HepG2 (cell line): ENCODE measurements around the gene NECTIN2. TPM values are rescaled to one million over a fixed set of nuclear protein-coding genes. Genes with fewer than 3 reads are reported as not detected.

Experiments used
- ATAC-seq: fragments of 200-7000 bp; cut with Tn5 transposase; 3 replicates; pipeline ENCODE4 v1.9.1; 2020; ENCODE audit warnings: mild to moderate bottlenecking, moderate library complexity
- BruUV-seq: library from RNA; stranded (reverse); fragments of 400-500 nt; replicated peaks from 2 replicates; lab custom pipeline; 2021; lab: Mats Ljungman, UMichigan
- CTCF ChIA-PET: fragments of 300-600 bp; formaldehyde crosslinking; extraction: SDS; loops from one replicate; lab custom pipeline; 2021; ENCODE audit warnings: low total read pairs, inconsistent platforms, low intra/inter-chr PET ratio; lab: Yijun Ruan, JAX
- POLR2A ChIA-PET: fragments of 350-600 bp; sonication (Branson Sonifier 250); formaldehyde crosslinking; loops from one replicate; lab custom pipeline; 2020; ENCODE audit warnings: antibody characterized with exemption, inconsistent platforms; lab: Yijun Ruan, JAX
- DNase-seq: peaks from one replicate; pipeline ENCODE4 v3.0.0-alpha.2; 2015; ENCODE audit warnings: low spot score
- FAIRE-seq: peaks from 3 replicates; lab custom pipeline; 2011; peaks lifted over from hg19 to GRCh38; lab: Jason Lieb, UNC
- H2AFZ ChIP-seq: one replicate; pipeline ENCODE4 v1.6.1; 2011; ENCODE audit warnings: low read length, inconsistent platforms
- H3K27ac ChIP-seq: fragments of 300-600 bp; 3 replicates; pipeline ENCODE4 v1.8.0; 2011; ENCODE audit warnings: mixed run types, mild to moderate bottlenecking, mixed read lengths, low read length, inconsistent platforms; ENCODE audit not compliant: insufficient read depth; ENCODE audit errors: extremely low read length
- H3K27me3 ChIP-seq, 2 experiments: fragments of 200-600 bp in 1 of 2; 2 replicates in 1 of 2; 3 replicates in 1 of 2; pipeline versions ENCODE4 v1.6.0 to v1.8.0; 2011; ENCODE audit warnings: low read length in 2 of 2, mild to moderate bottlenecking in 2 of 2, moderate library complexity in 2 of 2, inconsistent platforms in 1 of 2; ENCODE audit not compliant: insufficient read depth in 2 of 2, control insufficient read depth in 1 of 2
- H3K36me3 ChIP-seq, 2 experiments: fragments of 200-600 bp in 1 of 2; replicated peaks in 1 of 2; 2 replicates in 1 of 2; 3 replicates in 1 of 2; pipeline versions ENCODE4 v1.5.1 to v1.8.0; 2011; ENCODE audit warnings: low read length in 2 of 2, inconsistent platforms in 1 of 2; ENCODE audit not compliant: insufficient read depth in 2 of 2, control insufficient read depth in 1 of 2
- H3K4me1 ChIP-seq: 2 replicates; pipeline ENCODE4 v1.5.1; 2012; ENCODE audit warnings: low read length, inconsistent platforms; ENCODE audit not compliant: insufficient read depth
- H3K4me2 ChIP-seq: 2 replicates; pipeline ENCODE4 v1.6.0; 2011; ENCODE audit warnings: low read depth, low read length, inconsistent platforms
- H3K4me3 ChIP-seq, 3 experiments: fragments of 200-600 bp in 1 of 3; sonication (generic), shearing (Covaris generic) in 1 of 3; replicated peaks in 1 of 3; 2 replicates each; pipeline ENCODE4 v1.5.1; 2011 to 2016; ENCODE audit warnings: low read length in 3 of 3, inconsistent platforms in 2 of 3, low read depth in 2 of 3, mild to moderate bottlenecking in 2 of 3, control low read depth in 1 of 3, mixed read lengths in 1 of 3; ENCODE audit not compliant: insufficient read depth in 1 of 3
- H3K79me2 ChIP-seq: one replicate; pipeline ENCODE4 v1.6.1; 2011; ENCODE audit warnings: low read length, inconsistent platforms; ENCODE audit not compliant: insufficient read depth
- H3K9ac ChIP-seq: 2 replicates; pipeline ENCODE4 v1.6.0; 2011; ENCODE audit warnings: mild to moderate bottlenecking, low read depth, low read length, inconsistent platforms; ENCODE audit not compliant: insufficient read depth
- H3K9me3 ChIP-seq: 2 replicates; pipeline ENCODE4 v1.5.1; 2012; ENCODE audit warnings: mild to moderate bottlenecking, low read length
- H4K20me1 ChIP-seq: 2 replicates; pipeline ENCODE4 v1.6.0; 2011; ENCODE audit warnings: inconsistent platforms, mild to moderate bottlenecking, low read length, moderate library complexity; ENCODE audit not compliant: insufficient read depth
- FOXK1 ChIP-seq: sonication (generic); formaldehyde crosslinking; IDR thresholded peaks from 2 replicates; pipeline ENCODE4 v1.4.0; 2020; ENCODE audit warnings: low read depth, missing genetic modification reagents, borderline replicate concordance
- NAIF1 ChIP-seq: sonication (generic); formaldehyde crosslinking; IDR thresholded peaks from 2 replicates; pipeline ENCODE4 v1.5.0; 2020; ENCODE audit warnings: mild to moderate bottlenecking, missing genetic modification reagents, borderline replicate concordance
- NFKBIZ ChIP-seq: IDR thresholded peaks from 2 replicates; pipeline ENCODE4 v1.6.1; 2018; ENCODE audit warnings: missing genetic modification reagents, missing compliant biosample characterization
- ZBTB40 ChIP-seq, 2 experiments: fragments of 450-650 bp in 1 of 2; sonication (generic) in 1 of 2; formaldehyde crosslinking in 1 of 2; IDR thresholded peaks; 2 replicates each; pipeline versions ENCODE4 v1.6.1 to v1.8.0; 2016 to 2022; ENCODE audit warnings: antibody characterized with exemption in 1 of 2, mild to moderate bottlenecking in 1 of 2, missing genetic modification reagents in 1 of 2
- ZNF550 ChIP-seq: sonication (generic); formaldehyde crosslinking; IDR thresholded peaks from 2 replicates; pipeline ENCODE4 v1.4.0; 2020; ENCODE audit warnings: mild to moderate bottlenecking, missing genetic modification reagents, borderline replicate concordance
- ZNF780A ChIP-seq: sonication (generic); formaldehyde crosslinking; IDR thresholded peaks from 2 replicates; pipeline ENCODE4 v1.8.0; 2022; ENCODE audit warnings: mild to moderate bottlenecking, missing genetic modification reagents, moderate library complexity
- WGBS: methylation state at CpG from one replicate; pipeline ENCODE4 v1.1.6; 2017; ENCODE audit warnings: low lambda C conversion rate; 5-methylcytosine and 5-hydroxymethylcytosine counted together
- in situ Hi-C: cut with HindIII; loops from 2 replicates; pipeline ENCODE4 v1.10.0; 2017; ENCODE audit warnings: low pct_unique_long_range_greater_than_20kb; ENCODE audit not compliant: extremely low pct_ligation_motif_present
- intact Hi-C: fragments of 100-400 bp; cut with micrococcal nuclease; formaldehyde crosslinking; loops from one replicate; pipeline ENCODE4 v1.10.0; 2022; ENCODE audit not compliant: unreplicated experiment
- polyA plus RNA-seq, 8 experiments: library from polyadenylated mRNA; depleted of rRNA in 3 of 8; stranded (reverse) in 7 of 8; unstranded in 1 of 8; fragments of >200 nt; fragmentation: Illumina TruSeq in 4 of 8; extraction: Trizol in 4 of 8; gene quantifications; 2 replicates each; pipeline versions ENCODE4 v1.2.1 to v1.2.3, GENCODE V29; 2011 to 2016; ENCODE audit warnings: low read depth in 4 of 8, missing spikeins in 1 of 8, mixed read lengths in 1 of 8; ENCODE audit not compliant: insufficient read depth in 1 of 8
- total RNA-seq, 5 experiments: library from RNA; depleted of rRNA; stranded (reverse); fragments of >200 nt; fragmentation: Illumina TruSeq; extraction: Trizol; gene quantifications; 2 replicates each; pipeline ENCODE4 v1.2.3, GENCODE V29; 2016; ENCODE audit warnings: low read depth in 1 of 5
- TF ChIP-seq, protein P1 (sequence below): sonication (generic); formaldehyde crosslinking; IDR thresholded peaks from 2 replicates; pipeline ENCODE4 v1.4.0; 2020; ENCODE audit warnings: mild to moderate bottlenecking, missing genetic modification reagents
- TF ChIP-seq, protein P2 (sequence below): IDR thresholded peaks from 2 replicates; pipeline ENCODE4 v1.6.1; 2016

NECTIN2 gene
- total and polyA plus RNA-seq, 2 of the 13 experiments (the other 11 are each of a cell fraction or from before 2014, with no cell fraction given) = 75.4 to 114 TPM

- H2AFZ ChIP-seq = no peak overlapping the region
- no peaks in the 10 kb centered on the region for H4K20me1 ChIP-seq
- H3K9ac ChIP-seq = no peak overlapping the region
- ChIA-PET POLR2A (interaction anchor here (1.0 to 8.3 kb wide), 3 partner anchors 10 to 25 kb away, joined by 3 to 67 read pairs (median 18); partner anchors contain the start of gene BCAM), CTCF (no interaction called here)
- peaks cover 46% of the 10 kb centered on the region for H3K4me1 ChIP-seq
- H3K9me3 ChIP-seq = no peaks in the 10 kb centered on the region
- ATAC-seq (no peak), DNase-seq (no peak), FAIRE-seq (no peak)
- no peak overlapping the region for H3K4me3 ChIP-seq
- intact Hi-C loops (no loop called here), in situ Hi-C loops (no loop called here)
- no peak overlapping the region for H3K4me2 ChIP-seq
- no TSS peak for BruUV-seq
- H3K36me3 ChIP-seq = peaks cover 3 to 4% of the 10 kb centered on the region in 2 experiments; a peak in 2 of 5 replicates
- WGBS = 88% methylated on average over 11 of the region's 11 CpGs
- no peak overlapping the region for H3K27ac ChIP-seq
- H3K27me3 ChIP-seq = no peaks in the 10 kb centered on the region
- no peaks in the 10 kb centered on the region for H3K79me2 ChIP-seq
- no peak for TF ChIP-seq ZNF550 (CRISPR knock-in tag)
- no peak for TF ChIP-seq ZBTB40 (IDR thresholded peaks at IDR 0.05)
- no peak for TF ChIP-seq ZBTB40 (CRISPR knock-in tag; IDR thresholded peaks at IDR 0.05)
- TF ChIP-seq, protein P1, sequence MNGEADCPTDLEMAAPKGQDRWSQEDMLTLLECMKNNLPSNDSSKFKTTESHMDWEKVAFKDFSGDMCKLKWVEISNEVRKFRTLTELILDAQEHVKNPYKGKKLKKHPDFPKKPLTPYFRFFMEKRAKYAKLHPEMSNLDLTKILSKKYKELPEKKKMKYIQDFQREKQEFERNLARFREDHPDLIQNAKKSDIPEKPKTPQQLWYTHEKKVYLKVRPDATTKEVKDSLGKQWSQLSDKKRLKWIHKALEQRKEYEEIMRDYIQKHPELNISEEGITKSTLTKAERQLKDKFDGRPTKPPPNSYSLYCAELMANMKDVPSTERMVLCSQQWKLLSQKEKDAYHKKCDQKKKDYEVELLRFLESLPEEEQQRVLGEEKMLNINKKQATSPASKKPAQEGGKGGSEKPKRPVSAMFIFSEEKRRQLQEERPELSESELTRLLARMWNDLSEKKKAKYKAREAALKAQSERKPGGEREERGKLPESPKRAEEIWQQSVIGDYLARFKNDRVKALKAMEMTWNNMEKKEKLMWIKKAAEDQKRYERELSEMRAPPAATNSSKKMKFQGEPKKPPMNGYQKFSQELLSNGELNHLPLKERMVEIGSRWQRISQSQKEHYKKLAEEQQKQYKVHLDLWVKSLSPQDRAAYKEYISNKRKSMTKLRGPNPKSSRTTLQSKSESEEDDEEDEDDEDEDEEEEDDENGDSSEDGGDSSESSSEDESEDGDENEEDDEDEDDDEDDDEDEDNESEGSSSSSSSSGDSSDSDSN = no peak
- TF ChIP-seq, protein P2, sequence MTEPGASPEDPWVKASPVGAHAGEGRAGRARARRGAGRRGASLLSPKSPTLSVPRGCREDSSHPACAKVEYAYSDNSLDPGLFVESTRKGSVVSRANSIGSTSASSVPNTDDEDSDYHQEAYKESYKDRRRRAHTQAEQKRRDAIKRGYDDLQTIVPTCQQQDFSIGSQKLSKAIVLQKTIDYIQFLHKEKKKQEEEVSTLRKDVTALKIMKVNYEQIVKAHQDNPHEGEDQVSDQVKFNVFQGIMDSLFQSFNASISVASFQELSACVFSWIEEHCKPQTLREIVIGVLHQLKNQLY (CRISPR knock-in tag) = no peak
- TF ChIP-seq NFKBIZ (CRISPR knock-in tag) = no peak
- TF ChIP-seq ZNF780A (CRISPR knock-in tag) = no peak
- TF ChIP-seq FOXK1 = no peak
- no peak for TF ChIP-seq NAIF1 (CRISPR knock-in tag)
Measured at GRCh38 chr19:44822177-44822576, 23.9 kb upstream of the NECTIN2 start.
